SH-SY5Y (cell line): ENCODE data around the gene TNFRSF9.

Experiments used
- GATA2 ChIP-seq: IDR thresholded peaks from 2 replicates; pipeline ENCODE4 v1.6.1; 2011; ENCODE audit warnings: mild to moderate bottlenecking, low read depth, low read length
- GATA3 ChIP-seq: IDR thresholded peaks from 2 replicates; pipeline ENCODE4 v1.6.1; 2011; ENCODE audit warnings: low read depth, mild to moderate bottlenecking, low read length, moderate library complexity

DNA sequence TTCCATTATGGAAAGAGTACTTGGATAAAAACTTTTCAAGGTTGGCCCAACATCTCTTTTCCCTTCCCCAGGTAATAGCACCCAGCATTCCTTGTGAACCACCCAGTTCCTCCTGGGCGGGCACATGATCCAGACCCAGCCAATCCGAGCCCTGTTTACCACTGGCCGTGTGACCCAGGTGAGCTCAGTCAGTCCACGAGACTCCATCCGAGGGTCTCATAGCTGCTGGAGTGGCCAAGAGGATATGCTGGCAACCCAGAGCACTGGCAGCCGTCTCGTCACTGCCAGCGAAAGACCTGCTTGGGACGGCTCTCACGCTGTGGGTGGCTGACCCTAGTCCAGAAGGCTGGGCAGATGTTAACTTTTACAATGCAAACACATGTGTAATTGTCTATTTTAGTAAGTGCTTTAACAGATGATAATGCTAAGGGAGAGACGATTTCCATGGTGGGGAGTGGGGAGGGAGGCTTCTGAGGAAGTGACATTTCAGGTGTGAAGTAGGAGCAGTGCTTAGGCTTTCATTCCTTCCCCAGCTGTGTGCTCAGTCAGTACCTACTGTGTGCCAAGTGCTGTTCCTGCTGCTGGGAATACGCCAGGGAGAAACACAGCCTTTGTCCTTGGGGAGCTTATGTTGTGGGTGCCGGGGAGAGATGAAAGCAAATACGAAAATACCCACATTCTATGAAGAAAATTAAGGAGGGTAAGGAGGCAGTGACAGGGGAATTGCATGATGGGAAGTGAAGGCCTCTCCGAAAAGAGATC is 45.4 kb upstream of the TNFRSF9 start:
- TF ChIP-seq GATA2 = no peak
- no peak for TF ChIP-seq GATA3
